ENCODE results near the gene C1RL. TPM values are rescaled to one million over a fixed set of nuclear protein-coding genes. Genes with fewer than 3 reads are reported as not detected.

Gene C1RL
- total and polyA plus RNA-seq, 2 of the 4 experiments (the other 2 are of a cell fraction) = 9.1 to 12.3 TPM

- CTCF ChIA-PET = interaction anchor here (0.7 to 1.1 kb wide), 2 partner anchors 12 to 494 kb away, joined by 3 read pairs; no protein-coding TSS in a partner anchor
These were observed 33.9 kb upstream of the C1RL start for GRCh38 chr12:7142809-7143465.

More at GRCh38 chr12:7142809-7143465, 33.9 kb upstream of the C1RL start:
- Histone ChIP-seq H3K27ac (ENCODE audit: insufficient read depth, low read length) (no peak overlapping the region), H3K56ac (ENCODE audit: extremely low read depth, insufficient read depth, low read length) (no peak overlapping the region), H3K14ac (replicated peaks; ENCODE audit: low read depth, low read length) (no peak overlapping the region), H3K4ac (ENCODE audit: low read depth, low read length) (no peak overlapping the region), H2BK15ac (ENCODE audit: low read depth, low read length) (no peak overlapping the region), H4K91ac (ENCODE audit: insufficient read depth, low read depth, low read length) (no peak overlapping the region), H3K4me1 (ENCODE audit: control insufficient read depth, insufficient read depth, low read length) (peaks cover 2% of the 10 kb centered on the region; the same call in 1 of the 2 replicates), H3K4me2 (ENCODE audit: low read depth, low read length) (no peak overlapping the region), H2AK5ac (ENCODE audit: low read depth, low read length) (no peak overlapping the region), H3K27me3 (ENCODE audit: control insufficient read depth, insufficient read depth, low read length) (no peaks in the 10 kb centered on the region), H3K79me1 (ENCODE audit: low read depth in 1 of 2, low read length in 2 of 2) (no peaks in the 10 kb centered on the region), H2AFZ (replicated peaks; ENCODE audit: low read length, poor library complexity) (peak overlapping the region; percentile 35), H2BK5ac (ENCODE audit: low read depth, low read length, poor library complexity, severe bottlenecking) (no peak overlapping the region), H4K5ac (ENCODE audit: low read depth, low read length) (no peak overlapping the region), H4K8ac (ENCODE audit: low read depth in 2 of 2, low read length in 2 of 2) (no peak overlapping the region), H2BK120ac (ENCODE audit: low read depth, low read length) (no peak overlapping the region), H3K9me1 (ENCODE audit: insufficient read depth, low read length) (no peaks in the 10 kb centered on the region), H3K36me3 (ENCODE audit: control insufficient read depth, insufficient read depth, low read length) (peaks cover 34% of the 10 kb centered on the region), H4K20me1 (ENCODE audit: insufficient read depth, low read length) (0 out of 2 replicates have a peak, but pooled peaks cover 3% of the 10 kb centered on the region), H3K18ac (ENCODE audit: low read depth, low read length) (no peak overlapping the region), H3K9me3 (ENCODE audit: control insufficient read depth, insufficient read depth, low read length) (no peaks in the 10 kb centered on the region), H3K4me3 (ENCODE audit: insufficient read depth, low read depth, low read length) (no peak overlapping the region), H3K9ac (ENCODE audit: low read depth, low read length) (no peak overlapping the region), H3K23ac (ENCODE audit: low read depth, low read length) (no peak overlapping the region), H2AK9ac (replicated peaks; ENCODE audit: low read depth, low read length, poor library complexity) (no peak overlapping the region), H2BK20ac (ENCODE audit: low read depth, low read length) (no peak overlapping the region)
- ATAC-seq (ENCODE audit: low read depth) (no peak), DNase-seq (no peak)
- intact Hi-C loops (cut with micrococcal nuclease) = loop anchor here (1.0 kb wide), 2 partner anchors 45 to 495 kb away; no protein-coding TSS in a partner anchor
- 100% methylated on average over 1 of the region's 18 CpGs; no CpG with 5 or more reads in 1 of the 2 experiments for WGBS, 2 experiments (ENCODE audit: extremely low coverage in 2 of 2, insufficient read length in 1 of 2)
- in situ Hi-C loops (cut with MboI; ENCODE audit: low sequenced_read_pairs) = no loop called here
- POLR2A ChIA-PET (ENCODE audit: unreplicated experiment) = no interaction called here
- dilution Hi-C loops (cut with HindIII; ENCODE audit: low sequenced_read_pairs, unreplicated experiment) = no loop called here
- TF ChIP-seq, protein P1, sequence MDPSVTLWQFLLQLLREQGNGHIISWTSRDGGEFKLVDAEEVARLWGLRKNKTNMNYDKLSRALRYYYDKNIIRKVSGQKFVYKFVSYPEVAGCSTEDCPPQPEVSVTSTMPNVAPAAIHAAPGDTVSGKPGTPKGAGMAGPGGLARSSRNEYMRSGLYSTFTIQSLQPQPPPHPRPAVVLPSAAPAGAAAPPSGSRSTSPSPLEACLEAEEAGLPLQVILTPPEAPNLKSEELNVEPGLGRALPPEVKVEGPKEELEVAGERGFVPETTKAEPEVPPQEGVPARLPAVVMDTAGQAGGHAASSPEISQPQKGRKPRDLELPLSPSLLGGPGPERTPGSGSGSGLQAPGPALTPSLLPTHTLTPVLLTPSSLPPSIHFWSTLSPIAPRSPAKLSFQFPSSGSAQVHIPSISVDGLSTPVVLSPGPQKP (IDR thresholded peaks at IDR 0.05; ENCODE audit: borderline replicate concordance, low read depth, low read length) = no peak
- TF ChIP-seq POLR2A (IDR thresholded peaks at IDR 0.05; ENCODE audit: low read depth, low read length) (no peak), CTCF (conservative IDR thresholded peaks at IDR 0.05; ENCODE audit: low read depth, low read length) (no peak), SMC3 (IDR thresholded peaks at IDR 0.05; ENCODE audit: low read depth, low read length) (no peak)
- no TSS peak for BruUV-seq (replicated peaks)

Measured in IMR-90 (cell line).